ENCODE results near the gene NPC1L1.

The NPC1L1 gene

DNA sequence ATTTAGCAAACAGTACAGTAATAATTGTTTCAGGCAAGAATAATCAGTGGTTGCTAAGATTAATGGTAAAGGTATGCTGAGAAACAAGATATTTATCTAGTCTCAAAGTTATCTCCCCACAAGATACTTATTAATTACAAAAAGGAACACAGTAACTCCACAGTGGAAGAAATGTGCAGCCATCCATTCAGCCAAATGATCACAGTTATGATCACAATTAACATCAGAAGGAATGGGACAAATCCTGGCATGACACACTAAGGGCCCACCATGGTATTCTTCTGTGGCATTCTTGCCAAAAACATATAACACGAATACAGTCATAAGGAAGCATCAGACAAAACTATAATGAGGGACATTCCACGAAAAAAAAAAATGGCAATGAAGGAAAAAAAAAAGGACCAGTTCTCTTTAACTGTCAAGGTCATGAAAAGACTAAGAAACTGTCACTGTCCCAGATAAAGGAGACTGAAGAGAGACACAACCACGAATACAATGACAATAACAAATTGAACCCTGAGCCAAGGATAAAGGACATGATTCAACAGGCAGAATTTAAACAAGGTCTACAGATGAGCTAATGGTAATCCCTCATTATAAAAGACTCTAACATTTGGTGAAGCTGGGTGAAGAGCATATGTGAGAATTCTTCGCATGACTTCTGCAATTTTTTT is 71.5 kb downstream of the NPC1L1 start:
- H3K27me3 ChIP-seq (replicated peaks; ENCODE audit: control insufficient read depth, insufficient read depth, low read length): no peaks in the 10 kb centered on the region
- peaks cover 7% of the 10 kb centered on the region for H3K36me3 ChIP-seq (ENCODE audit: control insufficient read depth, insufficient read depth, low read length)
- TF ChIP-seq, protein P1, sequence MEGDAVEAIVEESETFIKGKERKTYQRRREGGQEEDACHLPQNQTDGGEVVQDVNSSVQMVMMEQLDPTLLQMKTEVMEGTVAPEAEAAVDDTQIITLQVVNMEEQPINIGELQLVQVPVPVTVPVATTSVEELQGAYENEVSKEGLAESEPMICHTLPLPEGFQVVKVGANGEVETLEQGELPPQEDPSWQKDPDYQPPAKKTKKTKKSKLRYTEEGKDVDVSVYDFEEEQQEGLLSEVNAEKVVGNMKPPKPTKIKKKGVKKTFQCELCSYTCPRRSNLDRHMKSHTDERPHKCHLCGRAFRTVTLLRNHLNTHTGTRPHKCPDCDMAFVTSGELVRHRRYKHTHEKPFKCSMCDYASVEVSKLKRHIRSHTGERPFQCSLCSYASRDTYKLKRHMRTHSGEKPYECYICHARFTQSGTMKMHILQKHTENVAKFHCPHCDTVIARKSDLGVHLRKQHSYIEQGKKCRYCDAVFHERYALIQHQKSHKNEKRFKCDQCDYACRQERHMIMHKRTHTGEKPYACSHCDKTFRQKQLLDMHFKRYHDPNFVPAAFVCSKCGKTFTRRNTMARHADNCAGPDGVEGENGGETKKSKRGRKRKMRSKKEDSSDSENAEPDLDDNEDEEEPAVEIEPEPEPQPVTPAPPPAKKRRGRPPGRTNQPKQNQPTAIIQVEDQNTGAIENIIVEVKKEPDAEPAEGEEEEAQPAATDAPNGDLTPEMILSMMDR (IDR thresholded peaks at IDR 0.05; ENCODE audit: insufficient read depth, low read length, poor library complexity, severe bottlenecking): no peak
- no peak for DNase-seq (ENCODE audit: extremely low read depth, insufficient read length)
- H3K4me3 ChIP-seq (replicated peaks; ENCODE audit: low read depth, low read length): no peak overlapping the region

DNA sequence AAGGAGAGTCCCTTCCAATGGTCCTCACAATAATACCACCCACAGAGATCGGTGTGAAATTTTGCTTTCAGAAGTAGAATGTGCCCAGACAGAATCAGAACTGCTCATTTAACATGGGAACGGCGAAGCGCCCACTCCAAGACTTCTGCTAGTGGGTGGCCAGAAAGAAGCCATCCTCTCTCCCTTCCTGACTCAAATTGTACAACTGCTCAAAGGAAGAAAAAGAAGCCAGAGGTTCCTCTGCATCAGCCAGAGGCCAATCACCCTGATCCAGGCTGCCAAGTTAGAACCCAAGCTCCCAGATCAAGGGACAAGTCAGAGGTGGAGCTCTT is 73.9 kb downstream of the NPC1L1 start:
- TF ChIP-seq, protein P1 (IDR thresholded peaks at IDR 0.05; ENCODE audit: insufficient read depth, low read length, poor library complexity, severe bottlenecking): no peak
- no peak for DNase-seq (ENCODE audit: extremely low read depth, insufficient read length)
- Histone ChIP-seq H3K36me3 (ENCODE audit: control insufficient read depth, insufficient read depth, low read length) (peaks cover 9% of the 10 kb centered on the region), H3K4me3 (replicated peaks; ENCODE audit: low read depth, low read length) (no peak overlapping the region), H3K27me3 (replicated peaks; ENCODE audit: control insufficient read depth, insufficient read depth, low read length) (no peaks in the 10 kb centered on the region)

DNA sequence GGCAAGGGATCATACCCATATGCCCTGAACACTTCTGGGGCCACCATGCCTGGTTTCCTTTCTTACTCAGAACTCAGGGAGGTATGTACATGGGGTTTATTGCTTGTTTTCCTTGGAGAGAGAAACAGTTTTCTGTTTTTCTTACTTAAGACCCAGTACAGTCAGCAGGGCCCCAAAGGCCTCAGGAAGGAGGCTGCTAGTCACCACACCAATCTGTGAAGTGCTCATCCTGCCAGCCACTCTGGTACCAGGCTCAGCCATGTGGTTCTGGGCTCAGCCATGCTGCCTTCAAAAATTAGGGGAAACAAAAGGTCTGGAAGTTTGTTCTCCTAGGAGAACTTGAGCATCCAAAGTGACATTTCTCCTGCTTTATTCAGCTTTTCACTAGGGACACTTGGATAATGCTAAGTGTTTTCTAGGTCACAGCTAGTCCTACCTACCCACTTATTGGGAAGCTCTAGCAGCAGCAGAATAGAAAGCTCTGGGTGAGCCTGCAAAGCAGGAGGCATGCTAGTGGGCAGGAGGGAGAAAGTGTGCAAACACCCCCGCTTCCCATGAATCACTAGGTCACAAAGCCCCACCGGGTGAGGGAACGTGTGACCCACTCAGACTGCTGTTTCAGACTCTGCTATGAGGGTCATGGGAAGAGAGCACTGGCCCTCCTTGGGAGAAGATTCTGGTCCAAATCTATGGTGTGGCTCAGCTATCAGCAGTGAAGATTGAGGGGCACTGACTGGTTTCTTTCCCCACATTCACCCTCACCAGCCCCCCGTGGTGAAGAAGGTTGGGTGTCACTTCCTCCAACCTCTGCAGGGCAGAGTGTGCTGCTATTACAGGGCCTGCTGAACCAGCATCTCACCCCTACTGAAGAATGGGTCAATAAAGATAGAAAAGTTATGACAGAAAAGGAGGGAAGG is 74.6 kb downstream of the NPC1L1 start:
- Histone ChIP-seq H3K36me3 (ENCODE audit: control insufficient read depth, insufficient read depth, low read length) (peaks cover 7% of the 10 kb centered on the region), H3K4me3 (replicated peaks; ENCODE audit: low read depth, low read length) (no peak overlapping the region), H3K27me3 (replicated peaks; ENCODE audit: control insufficient read depth, insufficient read depth, low read length) (no peaks in the 10 kb centered on the region)
- TF ChIP-seq, protein P1 (IDR thresholded peaks at IDR 0.05; ENCODE audit: insufficient read depth, low read length, poor library complexity, severe bottlenecking): no peak
- no peak for DNase-seq (ENCODE audit: extremely low read depth, insufficient read length)

- H3K36me3 ChIP-seq (ENCODE audit: control insufficient read depth, insufficient read depth, low read length): peaks cover 7% of the 10 kb centered on the region
- H3K4me3 ChIP-seq (replicated peaks; ENCODE audit: low read depth, low read length): no peak overlapping the region
- DNase-seq (ENCODE audit: extremely low read depth, insufficient read length): no peak
- H3K27me3 ChIP-seq (replicated peaks; ENCODE audit: control insufficient read depth, insufficient read depth, low read length): no peaks in the 10 kb centered on the region
- TF ChIP-seq, protein P1 (IDR thresholded peaks at IDR 0.05; ENCODE audit: insufficient read depth, low read length, poor library complexity, severe bottlenecking): no peak
These were observed 75.6 kb downstream of the NPC1L1 start for GRCh38 chr7:44465490-44465889.

DNA sequence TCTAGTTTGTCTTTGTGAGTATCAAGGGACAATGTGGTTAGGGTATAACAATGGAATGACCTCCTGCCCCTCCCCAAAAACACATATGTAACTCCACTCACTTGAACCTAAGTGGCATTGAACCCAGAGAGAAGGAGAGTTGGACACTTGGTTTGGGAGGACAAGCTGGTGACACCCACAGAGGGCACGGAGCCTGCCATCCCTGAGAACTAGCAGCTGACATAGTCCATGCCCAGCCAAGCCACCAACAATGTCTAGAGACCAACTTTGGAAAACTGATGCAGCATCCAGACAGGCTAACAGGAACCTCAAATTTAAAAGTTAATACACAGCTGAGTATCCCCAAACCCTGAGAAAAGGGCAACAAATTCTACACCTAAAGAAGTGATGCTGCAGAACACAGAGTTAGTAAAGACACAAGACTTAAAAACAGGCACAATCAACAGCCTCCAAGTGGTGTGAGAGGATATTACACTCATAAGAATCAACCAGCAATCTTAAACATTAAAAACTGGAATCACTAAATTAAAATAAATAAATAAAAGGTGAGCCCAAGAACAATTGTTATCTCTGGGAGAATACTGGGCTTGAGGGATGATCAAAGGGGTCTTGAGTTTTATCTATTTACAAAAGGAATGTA is 77.8 kb downstream of the NPC1L1 start:
- TF ChIP-seq, protein P1 (IDR thresholded peaks at IDR 0.05; ENCODE audit: insufficient read depth, low read length, poor library complexity, severe bottlenecking): peak; percentile 29
- Histone ChIP-seq H3K27me3 (replicated peaks; ENCODE audit: control insufficient read depth, insufficient read depth, low read length) (no peaks in the 10 kb centered on the region), H3K4me3 (replicated peaks; ENCODE audit: low read depth, low read length) (no peak overlapping the region), H3K36me3 (ENCODE audit: control insufficient read depth, insufficient read depth, low read length) (peaks cover 6% of the 10 kb centered on the region)
- no peak for DNase-seq (ENCODE audit: extremely low read depth, insufficient read length)

All from GM06990 (cell line).